Adrenal gland (tissue), 5 donors: ENCODE results near the gene ANKRD40CL.

Source experiments
- CTCF ChIP-seq, 6 experiments: fragments of 450-650 bp in 4 of 6; fragments of 200-600 bp in 2 of 6; sonication (generic) in 1 of 6; IDR thresholded peaks; 1 replicate in 5 of 6; 2 replicates in 1 of 6; pipeline versions ENCODE4 v1.5.1 to v1.8.0; 2016 to 2021; ENCODE audit warnings: antibody characterized with exemption in 6 of 6, mild to moderate bottlenecking in 2 of 6, moderate library complexity in 1 of 6
- POLR2A ChIP-seq, 2 donors: fragments of 450-650 bp; IDR thresholded peaks; one replicate each; pipeline ENCODE4 v1.6.1; 2017; ENCODE audit warnings: antibody characterized with exemption in 2 of 2, mild to moderate bottlenecking in 2 of 2, moderate library complexity in 1 of 2
- donor health status: DM: no; HTN: no; CAD: no.

- TF ChIP-seq CTCF (IDR thresholded peaks at IDR 0.05) (no peak), POLR2A (IDR thresholded peaks at IDR 0.05) (no peak)
Observed at GRCh38 chr17:50785126-50785525, 17.8 kb upstream of the ANKRD40CL start.
